ENCODE results near the gene PTPRN2.

PTPRN2 gene

GRCh38 chr7:158025686-158026600, 561.7 kb downstream of the PTPRN2 start:
- DNase-seq (ENCODE audit: low spot score), result no peak

- DNase-seq (ENCODE audit: low spot score), result no peak
Observed at GRCh38 chr7:158024881-158025280, 562.7 kb downstream of the PTPRN2 start.

GRCh38 chr7:158024351-158024715, 563.3 kb downstream of the PTPRN2 start:
- DNase-seq (ENCODE audit: low spot score), result no peak

- no peak for DNase-seq (ENCODE audit: low spot score)
Observed at GRCh38 chr7:158023681-158024350, 563.8 kb downstream of the PTPRN2 start.

GRCh38 chr7:158023157-158023556, 564.5 kb downstream of the PTPRN2 start:
- no peak for DNase-seq (ENCODE audit: low spot score)

GRCh38 chr7:158022601-158023000, 565.0 kb downstream of the PTPRN2 start:
- no peak for DNase-seq (ENCODE audit: low spot score)

GRCh38 chr7:158021836-158022235, 565.8 kb downstream of the PTPRN2 start:
- DNase-seq (ENCODE audit: low spot score), result no peak

- no peak for DNase-seq (ENCODE audit: low spot score)
Observed at GRCh38 chr7:158020706-158021095, 566.9 kb downstream of the PTPRN2 start.

GRCh38 chr7:158019726-158020705, 567.6 kb downstream of the PTPRN2 start:
- no peak for DNase-seq (ENCODE audit: low spot score)

GRCh38 chr7:158018971-158019645, 568.5 kb downstream of the PTPRN2 start:
- DNase-seq (ENCODE audit: low spot score), result no peak

GRCh38 chr7:158018098-158018762, 569.4 kb downstream of the PTPRN2 start:
- DNase-seq (ENCODE audit: low spot score), result no peak

- no peak for DNase-seq (ENCODE audit: low spot score)
Observed at GRCh38 chr7:158017111-158018097, 570.2 kb downstream of the PTPRN2 start.

GRCh38 chr7:158016180-158017097, 571.2 kb downstream of the PTPRN2 start:
- DNase-seq (ENCODE audit: low spot score), result no peak

- DNase-seq (ENCODE audit: low spot score), result no peak
Observed at GRCh38 chr7:158015403-158016179, 572.0 kb downstream of the PTPRN2 start.

GRCh38 chr7:158014976-158015375, 572.6 kb downstream of the PTPRN2 start:
- DNase-seq (ENCODE audit: low spot score), result no peak

GRCh38 chr7:158013085-158013668, 574.4 kb downstream of the PTPRN2 start:
- no peak for DNase-seq (ENCODE audit: low spot score)

GRCh38 chr7:158011941-158012340, 575.7 kb downstream of the PTPRN2 start:
- DNase-seq (ENCODE audit: low spot score), result no peak
